Pancreas (tissue), 10 donors: ENCODE data around the gene SUCLG2. TPM values are rescaled to one million over a fixed set of nuclear protein-coding genes. Genes with fewer than 3 reads are reported as not detected.

Source experiments
- ATAC-seq, 4 donors: fragments of 200-7000 bp; cut with Tn5 transposase; one replicate each; pipeline versions ENCODE4 v1.8.0 to v1.9.1; 2020; ENCODE audit warnings: mild to moderate bottlenecking in 4 of 4, moderate library complexity in 4 of 4
- DNase-seq, 6 donors: peaks; one replicate each; pipeline ENCODE4 v3.0.0-alpha.2; 2020
- FAIRE-seq: peaks from 2 replicates; lab custom pipeline; 2012; peaks lifted over from hg19 to GRCh38; lab: Jason Lieb, UNC
- H3K27ac ChIP-seq, 4 donors: fragments of 200-600 bp; sonication (generic); 1 replicate in 3 of 4; 2 replicates in 1 of 4; pipeline versions ENCODE4 v1.5.0 to v1.8.0; 2020
- H3K27me3 ChIP-seq, 4 donors: fragments of 200-600 bp; one replicate each; pipeline ENCODE4 v1.8.0; 2021
- H3K36me3 ChIP-seq, 3 donors: fragments of 200-600 bp; sonication (generic) in 1 of 3; one replicate each; pipeline versions ENCODE4 v1.5.0 to v1.8.0; 2020 to 2021
- H3K4me1 ChIP-seq, 3 donors: fragments of 200-600 bp; one replicate each; pipeline ENCODE4 v1.8.0; 2021
- H3K4me3 ChIP-seq, 4 donors: fragments of 200-600 bp; sonication (generic) in 2 of 4; one replicate each; pipeline versions ENCODE4 v1.5.0 to v1.8.0; 2020 to 2021
- H3K9me3 ChIP-seq, 4 donors: fragments of 200-600 bp; one replicate each; pipeline ENCODE4 v1.8.0; 2021
- WGBS, 2 donors: extraction: QIAGEN DNeasy Blood & Tissue Kit; methylation state at CpG; one replicate each; pipeline ENCODE4 v1.1.7; 2013; 5-methylcytosine and 5-hydroxymethylcytosine counted together
- intact Hi-C, 3 donors: fragments of 100-400 bp; cut with DNase I; formaldehyde crosslinking; loops; one replicate each; pipeline versions ENCODE4 v1.11.1 to v1.14.2; 2022
- polyA plus RNA-seq, 2 donors: library from polyadenylated mRNA; stranded (reverse); fragments of 200-250 nt; gene quantifications; one replicate each; pipeline ENCODE4 v1.2.3, GENCODE V29; 2013
- total RNA-seq, 6 donors: library from RNA; stranded (reverse); fragmentation: NEBNext Ultra II Directional in 4 of 6; extraction: Animal tissue kit (Norgen Biotek cat#: 25700) in 4 of 6; gene quantifications; one replicate each; pipeline versions ENCODE4 v1.2.1 to v1.2.4, GENCODE V29; 2021 to 2023
- TF ChIP-seq, protein P1 (sequence below), 4 donors: fragments of 200-600 bp; sonication (generic) in 3 of 4; IDR thresholded peaks; one replicate each; pipeline versions ENCODE4 v1.5.0 to v1.8.0; 2021; ENCODE audit warnings: antibody characterized with exemption in 4 of 4
- donor health status: healthy with polysubstance abuse.
- donor health status: DM: no; HTN: no; CAD: no; lungs with moderate emphysema.
- donor health status: DM: no; HTN: no; CAD: no.
- donor health status: control.
- donor health status: control.
- donor health status: Bipolar disorder and iron deficiency.
- donor health status: DM: yes; HTN: yes; CAD: no.
- donor health status: DM: no; HTN: no; CAD: no.
- donor health status: DM: no; HTN: no; CAD: no.
- donor health status: DM: yes; HTN: yes; CAD: no.

Gene SUCLG2
- total and polyA plus RNA-seq, 8 donors: 16.4 to 34.4 (median 28.9) TPM

DNA sequence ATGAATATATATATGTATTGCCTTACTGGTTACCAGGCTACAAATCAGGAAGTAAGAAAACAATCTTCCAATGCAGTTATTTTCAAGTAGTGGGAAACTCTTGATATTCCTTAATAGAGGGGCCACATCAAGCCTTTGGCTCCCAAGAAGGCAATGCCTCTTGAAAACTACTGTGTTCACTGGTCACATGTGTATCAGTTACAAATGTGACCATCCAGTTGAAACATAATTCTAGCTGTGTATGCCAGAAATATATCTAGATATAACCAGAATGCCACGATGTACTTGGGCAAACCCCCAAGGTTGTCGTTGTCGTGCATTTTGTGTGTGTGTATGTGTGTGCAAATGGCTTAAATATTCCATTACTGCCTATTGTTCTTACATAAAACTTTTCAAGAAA lies 200.8 kb downstream of the SUCLG2 start:
- WGBS, 2 donors: 91% methylated on average over 3 of the region's 3 CpGs
- H3K36me3 ChIP-seq: no peaks in the 10 kb centered on the region
- no peaks in the 10 kb centered on the region for H3K27me3 ChIP-seq
- H3K27ac ChIP-seq: no peak overlapping the region
- no peaks in the 10 kb centered on the region for H3K9me3 ChIP-seq
- DNase-seq (no peak), FAIRE-seq (no peak), ATAC-seq (no peak)
- no peak overlapping the region for H3K4me3 ChIP-seq
- intact Hi-C loops: no loop called here
- peaks cover 0 to 4% (median 0%) of the 10 kb centered on the region in 3 donors for H3K4me1 ChIP-seq
- TF ChIP-seq, protein P1, sequence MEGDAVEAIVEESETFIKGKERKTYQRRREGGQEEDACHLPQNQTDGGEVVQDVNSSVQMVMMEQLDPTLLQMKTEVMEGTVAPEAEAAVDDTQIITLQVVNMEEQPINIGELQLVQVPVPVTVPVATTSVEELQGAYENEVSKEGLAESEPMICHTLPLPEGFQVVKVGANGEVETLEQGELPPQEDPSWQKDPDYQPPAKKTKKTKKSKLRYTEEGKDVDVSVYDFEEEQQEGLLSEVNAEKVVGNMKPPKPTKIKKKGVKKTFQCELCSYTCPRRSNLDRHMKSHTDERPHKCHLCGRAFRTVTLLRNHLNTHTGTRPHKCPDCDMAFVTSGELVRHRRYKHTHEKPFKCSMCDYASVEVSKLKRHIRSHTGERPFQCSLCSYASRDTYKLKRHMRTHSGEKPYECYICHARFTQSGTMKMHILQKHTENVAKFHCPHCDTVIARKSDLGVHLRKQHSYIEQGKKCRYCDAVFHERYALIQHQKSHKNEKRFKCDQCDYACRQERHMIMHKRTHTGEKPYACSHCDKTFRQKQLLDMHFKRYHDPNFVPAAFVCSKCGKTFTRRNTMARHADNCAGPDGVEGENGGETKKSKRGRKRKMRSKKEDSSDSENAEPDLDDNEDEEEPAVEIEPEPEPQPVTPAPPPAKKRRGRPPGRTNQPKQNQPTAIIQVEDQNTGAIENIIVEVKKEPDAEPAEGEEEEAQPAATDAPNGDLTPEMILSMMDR (IDR thresholded peaks at IDR 0.05): no peak

DNA sequence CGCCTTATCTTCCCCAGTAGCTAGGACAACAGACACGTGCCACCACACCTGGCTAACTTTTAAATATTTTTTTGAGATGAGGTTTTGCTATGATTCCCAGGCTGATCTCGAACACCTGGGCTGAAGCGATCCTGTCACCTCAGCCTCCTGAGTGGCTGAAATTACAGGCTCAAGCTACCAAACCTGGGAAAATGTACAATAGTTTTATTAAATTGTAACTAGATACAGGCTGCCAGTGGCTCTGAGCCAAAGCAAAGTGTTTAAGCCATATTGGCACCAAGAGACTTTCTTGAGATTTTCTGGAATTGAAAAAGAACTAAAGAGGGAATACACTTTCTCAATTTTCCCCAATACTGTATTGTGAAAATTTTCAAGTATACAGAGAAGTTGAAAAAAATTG lies 204.3 kb downstream of the SUCLG2 start:
- 38 to 44% methylated on average over 4 of the region's 4 CpGs for WGBS, 2 donors
- no peak overlapping the region for H3K27ac ChIP-seq
- no peak overlapping the region for H3K4me3 ChIP-seq
- ATAC-seq (peak; percentile 55 to 89 (median 70)), DNase-seq (peak in 4 of 6 donors; percentile 23 to 34 (median 30)), FAIRE-seq (no peak)
- TF ChIP-seq, protein P1 (IDR thresholded peaks at IDR 0.05): no peak
- H3K4me1 ChIP-seq: peaks cover 0 to 4% (median 0%) of the 10 kb centered on the region in 3 donors
- no peaks in the 10 kb centered on the region for H3K27me3 ChIP-seq
- H3K36me3 ChIP-seq: no peaks in the 10 kb centered on the region
- intact Hi-C loops: no loop called here
- H3K9me3 ChIP-seq: no peaks in the 10 kb centered on the region

DNA sequence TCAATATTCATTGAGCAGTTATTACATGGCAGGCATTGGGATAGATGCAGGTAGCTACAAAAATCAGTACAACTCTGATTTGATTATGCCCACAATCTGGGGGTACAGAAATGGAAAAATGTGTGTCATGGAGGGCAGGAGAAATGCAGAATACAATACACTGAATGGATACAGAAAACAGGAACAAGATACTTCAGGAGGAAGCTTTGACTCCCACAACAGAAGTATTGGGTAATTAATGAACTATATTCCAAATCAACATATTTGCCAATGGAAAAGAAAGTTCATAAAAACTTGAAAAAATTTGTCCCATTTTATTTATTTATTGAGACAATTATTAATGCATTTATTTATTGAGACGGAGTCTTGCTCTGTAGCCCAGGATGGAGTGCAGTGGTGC lies 207.0 kb downstream of the SUCLG2 start:
- no peak for FAIRE-seq
- TF ChIP-seq, protein P1 (IDR thresholded peaks at IDR 0.05): no peak
- Histone ChIP-seq H3K4me1 (peaks cover 0 to 4% (median 0%) of the 10 kb centered on the region in 3 donors), H3K36me3 (no peaks in the 10 kb centered on the region), H3K4me3 (no peak overlapping the region), H3K9me3 (no peaks in the 10 kb centered on the region), H3K27ac (no peak overlapping the region), H3K27me3 (no peaks in the 10 kb centered on the region)
- intact Hi-C loops: no loop called here
- ATAC-seq: no peak
- 96% methylated on average over 1 of the region's 1 CpG for WGBS, 2 donors
- DNase-seq: no peak

DNA sequence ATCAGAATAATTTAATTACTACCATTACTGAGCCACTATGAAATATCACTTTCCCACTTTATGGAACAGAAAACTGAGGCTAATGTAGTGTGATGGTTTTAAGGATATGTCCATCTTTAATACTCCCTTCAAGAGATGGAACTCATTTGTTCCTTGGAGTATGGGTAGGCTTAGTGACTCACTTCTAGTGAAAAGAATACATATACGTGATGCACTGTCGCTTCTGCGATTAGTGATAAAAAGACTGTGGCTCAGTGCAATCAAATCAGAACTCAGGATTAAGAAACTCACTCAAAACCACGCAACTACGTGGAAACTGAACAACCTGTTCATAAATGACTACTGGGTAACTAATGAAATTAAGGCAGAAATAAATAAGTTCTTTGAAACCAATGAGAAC lies 216.6 kb downstream of the SUCLG2 start:
- Histone ChIP-seq H3K36me3 (no peaks in the 10 kb centered on the region), H3K4me1 (no peaks in the 10 kb centered on the region), H3K4me3 (no peak overlapping the region), H3K27ac (no peak overlapping the region), H3K27me3 (no peaks in the 10 kb centered on the region), H3K9me3 (no peaks in the 10 kb centered on the region)
- 95% methylated on average over 5 of the region's 5 CpGs for WGBS, 2 donors
- TF ChIP-seq, protein P1 (IDR thresholded peaks at IDR 0.05): no peak
- intact Hi-C loops: no loop called here
- no peak for FAIRE-seq
- DNase-seq: no peak
- no peak for ATAC-seq

DNA sequence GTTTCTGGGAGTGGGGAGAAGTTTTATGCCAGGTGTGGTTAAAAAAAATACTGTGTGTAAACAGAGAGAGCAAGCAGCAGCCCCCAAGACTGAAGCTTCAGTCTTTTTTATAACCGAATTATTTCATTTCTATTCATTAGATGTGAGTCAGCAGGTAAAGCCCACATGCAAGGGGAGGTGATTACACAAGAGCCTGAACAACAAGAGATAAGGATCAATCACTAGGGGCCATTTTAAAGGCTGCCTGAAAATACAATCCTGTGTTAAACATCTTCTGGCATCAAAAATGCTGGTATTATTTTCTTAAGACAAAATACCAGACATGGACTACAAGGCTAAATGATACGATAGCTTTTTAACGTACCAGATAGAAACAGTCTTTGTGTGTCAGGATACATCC lies 217.3 kb downstream of the SUCLG2 start:
- H3K36me3 ChIP-seq: no peaks in the 10 kb centered on the region
- H3K4me1 ChIP-seq: no peaks in the 10 kb centered on the region
- DNase-seq (no peak), FAIRE-seq (no peak), ATAC-seq (no peak)
- intact Hi-C loops: no loop called here
- H3K4me3 ChIP-seq: no peak overlapping the region
- H3K27ac ChIP-seq: no peak overlapping the region
- no peaks in the 10 kb centered on the region for H3K27me3 ChIP-seq
- H3K9me3 ChIP-seq: no peaks in the 10 kb centered on the region
- TF ChIP-seq, protein P1 (IDR thresholded peaks at IDR 0.05): no peak
- WGBS, 2 donors: 89% methylated on average over 3 of the region's 3 CpGs
